Peyer's patch (tissue), 4 donors: ENCODE measurements around the gene TIMM10B.

Experiments used
- POLR2A ChIP-seq, 2 donors: fragments of 450-650 bp; IDR thresholded peaks; one replicate each; pipeline ENCODE4 v1.5.1; 2017; ENCODE audit warnings: antibody characterized with exemption in 2 of 2, mild to moderate bottlenecking in 2 of 2, moderate library complexity in 2 of 2
- TF ChIP-seq, protein P1 (sequence below), 6 experiments: fragments of 450-650 bp in 4 of 6; fragments of 200-600 bp in 2 of 6; sonication (generic) in 1 of 6; IDR thresholded peaks; one replicate each; pipeline ENCODE4 v1.5.1; 2017 to 2019; ENCODE audit warnings: antibody characterized with exemption in 6 of 6, mild to moderate bottlenecking in 3 of 6, moderate library complexity in 1 of 6

- TF ChIP-seq, protein P1, sequence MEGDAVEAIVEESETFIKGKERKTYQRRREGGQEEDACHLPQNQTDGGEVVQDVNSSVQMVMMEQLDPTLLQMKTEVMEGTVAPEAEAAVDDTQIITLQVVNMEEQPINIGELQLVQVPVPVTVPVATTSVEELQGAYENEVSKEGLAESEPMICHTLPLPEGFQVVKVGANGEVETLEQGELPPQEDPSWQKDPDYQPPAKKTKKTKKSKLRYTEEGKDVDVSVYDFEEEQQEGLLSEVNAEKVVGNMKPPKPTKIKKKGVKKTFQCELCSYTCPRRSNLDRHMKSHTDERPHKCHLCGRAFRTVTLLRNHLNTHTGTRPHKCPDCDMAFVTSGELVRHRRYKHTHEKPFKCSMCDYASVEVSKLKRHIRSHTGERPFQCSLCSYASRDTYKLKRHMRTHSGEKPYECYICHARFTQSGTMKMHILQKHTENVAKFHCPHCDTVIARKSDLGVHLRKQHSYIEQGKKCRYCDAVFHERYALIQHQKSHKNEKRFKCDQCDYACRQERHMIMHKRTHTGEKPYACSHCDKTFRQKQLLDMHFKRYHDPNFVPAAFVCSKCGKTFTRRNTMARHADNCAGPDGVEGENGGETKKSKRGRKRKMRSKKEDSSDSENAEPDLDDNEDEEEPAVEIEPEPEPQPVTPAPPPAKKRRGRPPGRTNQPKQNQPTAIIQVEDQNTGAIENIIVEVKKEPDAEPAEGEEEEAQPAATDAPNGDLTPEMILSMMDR (IDR thresholded peaks at IDR 0.05), result no peak
- no peak for TF ChIP-seq POLR2A (IDR thresholded peaks at IDR 0.05)
Observed at GRCh38 chr11:6504166-6504565, 22.9 kb downstream of the TIMM10B start.
